Hair follicle dermal papilla cell (primary cell): Measurements from ENCODE around the gene MRPL41. TPM values are rescaled to one million over a fixed set of nuclear protein-coding genes. Genes with fewer than 3 reads are reported as not detected.

Experiments used
- total RNA-seq: library from RNA; depleted of rRNA; stranded (reverse); fragments of >200 nt; gene quantifications from 2 replicates; pipeline ENCODE4 v1.2.3, GENCODE V29; 2012

The MRPL41 gene
- 16.9 and 18.2 TPM in 2 replicates for total RNA-seq

GRCh38 chr9:137551264-137552021 lies at the start of gene MRPL41:
Gene MRPL41, plus strand, starts transcription at chr9:137551879. Its CDS starts 203 bp downstream, at chr9:137552082.

GRCh38 chr9:137550231-137550621 lies 1.5 kb upstream of the MRPL41 start, which contains the start of gene PNPLA7:
Gene PNPLA7, minus strand, starts transcription at chr9:137550402. Its CDS starts 205 bp downstream, at chr9:137550197.

DNA sequence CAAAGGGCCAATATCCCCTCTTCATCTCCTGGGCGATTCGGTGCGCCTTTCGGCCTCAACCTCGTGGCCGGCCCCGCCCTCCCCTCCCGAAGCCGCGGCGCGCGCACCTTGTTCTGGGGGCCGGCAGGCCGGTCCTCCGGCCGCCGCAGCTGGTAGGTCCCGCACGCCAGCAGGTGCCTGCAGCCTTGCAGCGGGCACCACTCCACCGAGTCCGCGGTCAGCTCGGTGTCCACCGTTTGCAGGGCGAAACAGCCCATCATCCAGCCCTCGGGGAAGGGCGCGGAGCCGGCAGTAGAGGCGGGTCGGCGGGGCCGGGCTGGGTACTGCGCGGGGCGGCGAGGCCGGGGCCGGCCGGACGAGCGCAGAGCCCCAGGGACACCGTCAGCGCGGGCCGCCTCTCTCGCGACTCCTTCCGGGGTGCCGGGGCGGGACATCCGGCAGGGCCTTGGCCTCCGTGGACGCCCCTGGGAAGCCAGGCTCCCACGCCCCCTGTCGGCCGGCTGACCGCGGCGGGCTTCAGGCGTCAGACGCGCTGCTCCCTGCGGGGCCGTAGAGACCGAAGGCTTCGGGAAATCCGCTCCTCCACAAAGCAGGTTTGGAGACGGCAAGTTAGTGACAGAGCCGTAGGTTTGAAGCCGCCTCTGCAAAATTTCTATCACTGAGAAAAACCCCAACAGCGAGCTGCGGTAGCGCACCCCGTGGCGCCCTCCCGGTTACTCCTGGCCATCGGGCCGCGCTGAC lies 27.0 kb downstream of the MRPL41 start, which contains the start of gene DPH7:
Gene DPH7, minus strand, starts transcription at position 408 of the 741 bp plus-strand sequence. Its CDS starts 148 bp downstream, at position 260.

GRCh38 chr9:137590469-137591383 lies 39.0 kb downstream of the MRPL41 start, which contains the start of gene ZMYND19:
Gene ZMYND19, minus strand, starts transcription at chr9:137590512. Its CDS starts 249 bp downstream, at chr9:137590263.

Other genes starting within 250 kb of the MRPL41 start
- gene NRARP, start 249.6 kb upstream of the MRPL41 start, total RNA-seq, result not detected in 2 replicates
- 8.1 and 13.5 TPM in 2 replicates for gene EXD3, start 128.7 kb upstream of the MRPL41 start, total RNA-seq
- gene NOXA1, start 128.5 kb upstream of the MRPL41 start, total RNA-seq, result 0.49 and 0.65 TPM in 2 replicates
- not detected in 2 replicates for gene ENTPD8, start 110.5 kb upstream of the MRPL41 start, total RNA-seq
- 34.6 and 39.1 TPM in 2 replicates for gene NSMF, start 92.5 kb upstream of the MRPL41 start, total RNA-seq
- gene PNPLA7, start 1.5 kb upstream of the MRPL41 start, total RNA-seq, result 1.5 and 2.1 TPM in 2 replicates
- 21.0 and 21.6 TPM in 2 replicates for gene DPH7, start 27.0 kb downstream of the MRPL41 start, total RNA-seq
- gene ZMYND19, start 38.6 kb downstream of the MRPL41 start, total RNA-seq, result 14.0 and 16.6 TPM in 2 replicates
- gene ARRDC1, start 53.8 kb downstream of the MRPL41 start, total RNA-seq, result 14.6 and 17.2 TPM in 2 replicates
- 59.9 and 66.8 TPM in 2 replicates for gene EHMT1, start 67.1 kb downstream of the MRPL41 start, total RNA-seq